Parathyroid adenoma (tissue), 2 donors: ENCODE measurements around the gene KLHL1.
A peak's percentile ranks its signal among the peaks of the same experiment; 100 is the strongest.

Source experiments
- H2AFZ ChIP-seq: fragments of 300-600 bp; sonication (generic); one replicate; pipeline ENCODE4 v1.7.0; 2017; ENCODE audit warnings: antibody characterized with exemption, mild to moderate bottlenecking
- H3K27ac ChIP-seq: fragments of 300-600 bp; sonication (generic); one replicate; pipeline ENCODE4 v1.7.0; 2017
- H3K27me3 ChIP-seq: fragments of 300-600 bp; sonication (generic); one replicate; pipeline ENCODE4 v1.7.0; 2017; ENCODE audit warnings: low read length; ENCODE audit not compliant: control insufficient read depth, insufficient read depth
- H3K36me3 ChIP-seq: fragments of 300-600 bp; sonication (generic); one replicate; pipeline ENCODE4 v1.7.0; 2017; ENCODE audit warnings: low read length; ENCODE audit not compliant: control insufficient read depth, insufficient read depth
- H3K4me1 ChIP-seq: fragments of 300-600 bp; sonication (generic); one replicate; pipeline ENCODE4 v1.7.0; 2017; ENCODE audit warnings: control low read depth
- H3K4me2 ChIP-seq: fragments of 300-600 bp; sonication (generic); one replicate; pipeline ENCODE4 v1.7.0; 2017; ENCODE audit warnings: low read length
- H3K4me3 ChIP-seq: fragments of 300-600 bp; sonication (generic); one replicate; pipeline ENCODE4 v1.7.0; 2017; ENCODE audit warnings: low read depth, low read length
- H3K79me2 ChIP-seq: fragments of 300-600 bp; sonication (generic); one replicate; pipeline ENCODE4 v1.7.0; 2017; ENCODE audit warnings: control low read depth
- H3K9ac ChIP-seq: fragments of 300-600 bp; sonication (generic); one replicate; pipeline ENCODE4 v1.7.0; 2017; ENCODE audit warnings: mild to moderate bottlenecking
- H3K9me3 ChIP-seq: fragments of 300-600 bp; sonication (generic); one replicate; pipeline ENCODE4 v1.7.0; 2017; ENCODE audit warnings: low read length; ENCODE audit not compliant: control insufficient read depth
- TF ChIP-seq, protein P1 (sequence below): fragments of 300-600 bp; sonication (generic); IDR thresholded peaks from one replicate; pipeline ENCODE4 v1.7.0; 2017; ENCODE audit warnings: antibody characterized with exemption, mild to moderate bottlenecking
- donor health status: primary hyperparathyroidism.

Gene KLHL1

DNA sequence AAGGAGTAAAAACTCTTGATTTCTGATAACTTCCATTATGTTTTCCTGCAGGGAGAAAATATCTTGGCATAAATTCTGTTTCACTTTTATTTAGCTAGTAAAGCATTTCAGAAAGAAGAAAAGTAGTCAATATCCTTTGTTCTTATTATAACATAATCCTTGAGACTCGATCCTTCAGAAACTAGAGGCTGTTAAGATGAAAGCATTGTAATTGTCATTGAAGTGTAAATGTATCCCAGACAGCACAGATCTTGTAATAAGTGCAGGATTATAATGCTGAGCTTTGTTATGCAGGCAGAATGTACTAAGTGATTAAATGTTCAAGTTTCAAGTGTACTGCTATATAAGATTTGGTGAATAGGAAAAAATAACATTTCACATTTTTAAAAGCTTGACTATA is 225.8 kb downstream of the KLHL1 start:
- H3K9ac ChIP-seq, result no peak overlapping the region
- no peak overlapping the region for H3K4me3 ChIP-seq
- no peaks in the 10 kb centered on the region for H3K36me3 ChIP-seq
- TF ChIP-seq, protein P1, sequence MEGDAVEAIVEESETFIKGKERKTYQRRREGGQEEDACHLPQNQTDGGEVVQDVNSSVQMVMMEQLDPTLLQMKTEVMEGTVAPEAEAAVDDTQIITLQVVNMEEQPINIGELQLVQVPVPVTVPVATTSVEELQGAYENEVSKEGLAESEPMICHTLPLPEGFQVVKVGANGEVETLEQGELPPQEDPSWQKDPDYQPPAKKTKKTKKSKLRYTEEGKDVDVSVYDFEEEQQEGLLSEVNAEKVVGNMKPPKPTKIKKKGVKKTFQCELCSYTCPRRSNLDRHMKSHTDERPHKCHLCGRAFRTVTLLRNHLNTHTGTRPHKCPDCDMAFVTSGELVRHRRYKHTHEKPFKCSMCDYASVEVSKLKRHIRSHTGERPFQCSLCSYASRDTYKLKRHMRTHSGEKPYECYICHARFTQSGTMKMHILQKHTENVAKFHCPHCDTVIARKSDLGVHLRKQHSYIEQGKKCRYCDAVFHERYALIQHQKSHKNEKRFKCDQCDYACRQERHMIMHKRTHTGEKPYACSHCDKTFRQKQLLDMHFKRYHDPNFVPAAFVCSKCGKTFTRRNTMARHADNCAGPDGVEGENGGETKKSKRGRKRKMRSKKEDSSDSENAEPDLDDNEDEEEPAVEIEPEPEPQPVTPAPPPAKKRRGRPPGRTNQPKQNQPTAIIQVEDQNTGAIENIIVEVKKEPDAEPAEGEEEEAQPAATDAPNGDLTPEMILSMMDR, result no peak
- H3K4me1 ChIP-seq, result no peaks in the 10 kb centered on the region
- no peaks in the 10 kb centered on the region for H3K79me2 ChIP-seq
- H2AFZ ChIP-seq, result no peak overlapping the region
- H3K27me3 ChIP-seq, result no peaks in the 10 kb centered on the region
- H3K9me3 ChIP-seq, result no peaks in the 10 kb centered on the region
- no peak overlapping the region for H3K27ac ChIP-seq
- H3K4me2 ChIP-seq, result no peak overlapping the region

DNA sequence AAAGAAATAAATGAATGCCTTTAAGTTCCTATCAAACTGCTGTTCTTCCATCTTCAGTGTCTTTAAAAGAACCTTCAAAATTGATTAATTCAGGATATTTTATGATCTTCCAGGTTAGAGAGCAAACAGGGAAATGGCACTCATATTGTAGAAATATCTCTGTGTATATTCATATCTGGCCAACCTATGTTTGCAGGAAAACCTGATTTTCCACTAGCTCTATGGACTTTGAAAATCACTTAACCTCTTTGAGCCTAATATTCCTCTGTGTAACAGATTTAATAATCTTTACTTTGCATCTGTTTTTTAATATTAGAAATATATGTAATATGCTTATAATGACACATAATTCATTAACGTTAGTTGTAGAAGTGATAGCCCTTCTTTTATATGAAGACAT is 228.3 kb downstream of the KLHL1 start:
- H3K4me1 ChIP-seq, result no peaks in the 10 kb centered on the region
- H3K27me3 ChIP-seq, result no peaks in the 10 kb centered on the region
- H3K4me3 ChIP-seq, result no peak overlapping the region
- H3K79me2 ChIP-seq, result no peaks in the 10 kb centered on the region
- H3K9ac ChIP-seq, result no peak overlapping the region
- H2AFZ ChIP-seq, result no peak overlapping the region
- no peaks in the 10 kb centered on the region for H3K9me3 ChIP-seq
- H3K36me3 ChIP-seq, result no peaks in the 10 kb centered on the region
- no peak overlapping the region for H3K4me2 ChIP-seq
- TF ChIP-seq, protein P1, result no peak
- no peak overlapping the region for H3K27ac ChIP-seq

DNA sequence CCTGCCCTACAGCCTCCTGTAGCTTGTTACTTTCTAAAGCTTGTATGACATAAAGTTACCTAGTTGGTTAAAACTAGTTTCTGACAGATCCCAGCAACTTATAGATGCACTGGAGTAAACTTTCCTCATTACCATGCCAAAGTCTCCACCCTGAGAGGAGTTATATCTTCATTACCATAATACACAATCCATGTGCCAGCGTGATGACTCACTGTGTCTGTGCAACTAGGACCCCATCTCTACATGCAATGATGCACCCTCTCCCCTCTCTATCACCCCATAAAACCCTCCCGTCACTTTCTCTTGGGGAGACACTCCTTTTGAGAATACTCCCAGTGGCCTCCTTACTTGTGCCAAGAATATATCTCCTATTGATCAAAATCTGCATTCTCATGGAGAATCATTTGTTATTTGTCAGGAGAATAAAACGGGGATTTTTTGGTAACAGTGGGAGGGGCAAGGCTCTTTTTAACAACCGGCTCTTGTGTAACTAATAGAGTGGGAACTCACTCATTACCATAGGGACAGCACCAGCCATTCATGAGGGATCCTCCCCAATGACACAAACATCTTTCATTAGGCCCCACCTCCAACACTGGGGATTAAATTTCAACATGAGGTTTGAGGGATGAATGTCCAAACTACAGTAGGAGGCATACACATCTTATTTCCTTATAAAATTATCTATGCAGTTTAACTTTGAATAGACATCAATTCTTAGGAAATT is 235.8 kb downstream of the KLHL1 start:
- Histone ChIP-seq H3K4me3 (no peak overlapping the region), H3K27me3 (no peaks in the 10 kb centered on the region), H2AFZ (no peak overlapping the region), H3K4me2 (no peak overlapping the region), H3K9me3 (no peaks in the 10 kb centered on the region), H3K27ac (no peak overlapping the region), H3K36me3 (no peaks in the 10 kb centered on the region), H3K4me1 (no peaks in the 10 kb centered on the region), H3K79me2 (no peaks in the 10 kb centered on the region), H3K9ac (no peak overlapping the region)
- TF ChIP-seq, protein P1, result no peak

DNA sequence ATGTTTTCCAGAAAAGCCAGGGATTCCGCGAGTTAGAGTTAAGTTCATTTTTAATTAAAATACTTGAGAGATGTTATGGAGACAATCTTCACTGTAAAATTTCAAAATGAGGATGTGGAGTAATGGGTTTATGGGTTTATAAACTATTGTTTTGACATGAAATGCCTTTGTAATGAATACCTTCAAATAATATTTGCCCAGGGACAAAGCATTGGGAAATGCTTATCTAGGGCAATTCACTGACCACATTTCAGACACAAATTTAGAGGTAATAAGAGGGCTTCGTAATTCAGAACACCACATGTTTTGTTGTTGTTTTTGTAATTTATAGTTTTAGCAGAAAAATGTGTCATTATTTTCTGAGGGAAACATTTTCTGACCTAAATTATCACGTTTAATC is 241.7 kb downstream of the KLHL1 start:
- Histone ChIP-seq H2AFZ (no peak overlapping the region), H3K27me3 (no peaks in the 10 kb centered on the region), H3K9ac (no peak overlapping the region), H3K9me3 (no peaks in the 10 kb centered on the region), H3K4me3 (no peak overlapping the region), H3K27ac (no peak overlapping the region), H3K4me1 (no peaks in the 10 kb centered on the region), H3K4me2 (no peak overlapping the region), H3K79me2 (no peaks in the 10 kb centered on the region), H3K36me3 (no peaks in the 10 kb centered on the region)
- TF ChIP-seq, protein P1, result no peak

DNA sequence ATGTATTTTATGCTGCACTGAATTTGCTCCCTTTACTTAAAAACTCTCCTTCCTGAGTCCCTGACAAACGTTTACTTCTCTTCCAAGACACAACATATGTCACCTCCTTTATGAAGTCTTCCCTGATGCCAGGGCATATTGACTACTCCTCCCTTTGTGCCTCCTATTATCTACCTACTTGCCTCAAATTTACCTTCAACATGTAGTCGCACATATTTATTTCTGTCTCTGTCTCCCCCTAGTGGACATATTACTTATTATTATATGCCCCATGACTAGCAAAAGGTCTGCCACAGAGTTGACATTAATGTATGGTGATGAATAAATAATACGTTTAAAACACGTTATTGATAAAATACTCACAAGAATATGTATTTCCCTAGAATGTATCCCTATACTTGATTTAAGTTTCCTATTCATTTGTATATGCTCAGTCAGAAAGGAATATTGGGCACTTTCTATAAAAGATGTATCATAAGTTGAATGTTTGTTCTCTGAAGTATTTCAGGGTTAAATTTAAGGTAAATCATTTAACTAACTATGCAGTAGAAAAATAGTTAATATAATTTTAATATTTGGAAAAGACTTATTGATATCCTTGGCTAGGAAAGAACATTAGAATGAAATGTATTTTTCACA is 250.9 kb downstream of the KLHL1 start:
- Histone ChIP-seq H3K79me2 (no peaks in the 10 kb centered on the region), H3K4me1 (no peaks in the 10 kb centered on the region), H3K9me3 (no peaks in the 10 kb centered on the region), H2AFZ (no peak overlapping the region), H3K4me2 (no peak overlapping the region), H3K27me3 (no peaks in the 10 kb centered on the region), H3K27ac (no peak overlapping the region), H3K4me3 (no peak overlapping the region), H3K9ac (no peak overlapping the region), H3K36me3 (no peaks in the 10 kb centered on the region)
- TF ChIP-seq, protein P1, result peak; percentile 39
